ENCODE results near the gene PRDX3. TPM values are rescaled to one million over a fixed set of nuclear protein-coding genes. Genes with fewer than 3 reads are reported as not detected.

The PRDX3 gene
- polyA plus RNA-seq, 2 of the 4 experiments (the other 2 are of a cell fraction) = 432 to 673 TPM

DNA sequence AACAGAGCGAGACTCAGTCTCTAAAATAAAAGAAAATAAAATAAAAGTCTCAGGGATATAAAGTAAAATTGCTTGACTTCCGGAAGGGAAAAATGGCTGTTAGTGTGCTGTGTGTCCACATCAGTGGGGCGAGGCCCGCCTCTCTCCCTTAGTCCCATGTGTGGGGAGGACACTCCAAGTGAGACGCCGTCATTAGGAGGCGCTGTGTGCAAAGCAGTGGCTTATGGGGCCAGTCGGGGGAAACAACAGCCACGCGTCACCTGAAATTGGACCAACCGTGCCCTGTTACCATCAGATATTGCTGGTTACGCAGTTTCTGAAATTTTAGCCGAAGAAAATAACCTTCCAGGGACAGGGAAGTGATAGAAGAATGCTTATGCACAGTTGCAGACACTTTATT lies 28.9 kb downstream of the PRDX3 start:
- Histone ChIP-seq H3K4me2 (no peak overlapping the region), H3K27ac (no peak overlapping the region), H3K4me1 (peaks cover 6% of the 10 kb centered on the region; the same call in 1 of the 3 replicates), H3K9me3 (no peaks in the 10 kb centered on the region), H3K4me3 (no peak overlapping the region)
- CTCF ChIA-PET = no interaction called here
- WGBS (ENCODE audit: missing lambda C conversion rate) = 85% methylated on average over 13 of the region's 13 CpGs
- peak in 1 of 2 experiments; percentile 70; a peak in 3 of 6 replicates for ATAC-seq
- DNase-seq (ENCODE audit: low read depth in 1 of 2, low spot score in 1 of 2) = peak in 1 of 2 experiments; percentile 34
- POLR2A ChIA-PET = interaction anchor here (0.6 kb wide), 1 partner anchor 78 kb away, joined by 3 read pairs; no protein-coding TSS in a partner anchor
- peak in 1 of 2 experiments; percentile 38; a peak in 2 of 5 replicates for TF ChIP-seq RAD21 (conservative IDR thresholded peaks at IDR 0.05 in 1 of 2, IDR thresholded peaks at IDR 0.05 in 1 of 2)
- TF ChIP-seq ZNF302 (CRISPR knock-in tag; IDR thresholded peaks at IDR 0.05) = no peak
- TF ChIP-seq, protein P1, sequence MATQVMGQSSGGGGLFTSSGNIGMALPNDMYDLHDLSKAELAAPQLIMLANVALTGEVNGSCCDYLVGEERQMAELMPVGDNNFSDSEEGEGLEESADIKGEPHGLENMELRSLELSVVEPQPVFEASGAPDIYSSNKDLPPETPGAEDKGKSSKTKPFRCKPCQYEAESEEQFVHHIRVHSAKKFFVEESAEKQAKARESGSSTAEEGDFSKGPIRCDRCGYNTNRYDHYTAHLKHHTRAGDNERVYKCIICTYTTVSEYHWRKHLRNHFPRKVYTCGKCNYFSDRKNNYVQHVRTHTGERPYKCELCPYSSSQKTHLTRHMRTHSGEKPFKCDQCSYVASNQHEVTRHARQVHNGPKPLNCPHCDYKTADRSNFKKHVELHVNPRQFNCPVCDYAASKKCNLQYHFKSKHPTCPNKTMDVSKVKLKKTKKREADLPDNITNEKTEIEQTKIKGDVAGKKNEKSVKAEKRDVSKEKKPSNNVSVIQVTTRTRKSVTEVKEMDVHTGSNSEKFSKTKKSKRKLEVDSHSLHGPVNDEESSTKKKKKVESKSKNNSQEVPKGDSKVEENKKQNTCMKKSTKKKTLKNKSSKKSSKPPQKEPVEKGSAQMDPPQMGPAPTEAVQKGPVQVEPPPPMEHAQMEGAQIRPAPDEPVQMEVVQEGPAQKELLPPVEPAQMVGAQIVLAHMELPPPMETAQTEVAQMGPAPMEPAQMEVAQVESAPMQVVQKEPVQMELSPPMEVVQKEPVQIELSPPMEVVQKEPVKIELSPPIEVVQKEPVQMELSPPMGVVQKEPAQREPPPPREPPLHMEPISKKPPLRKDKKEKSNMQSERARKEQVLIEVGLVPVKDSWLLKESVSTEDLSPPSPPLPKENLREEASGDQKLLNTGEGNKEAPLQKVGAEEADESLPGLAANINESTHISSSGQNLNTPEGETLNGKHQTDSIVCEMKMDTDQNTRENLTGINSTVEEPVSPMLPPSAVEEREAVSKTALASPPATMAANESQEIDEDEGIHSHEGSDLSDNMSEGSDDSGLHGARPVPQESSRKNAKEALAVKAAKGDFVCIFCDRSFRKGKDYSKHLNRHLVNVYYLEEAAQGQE (IDR thresholded peaks at IDR 0.05) = no peak
- no peak for TF ChIP-seq ATOH8 (CRISPR knock-in tag; IDR thresholded peaks at IDR 0.05; ENCODE audit: low read depth)
- FAIRE-seq = no peak

DNA sequence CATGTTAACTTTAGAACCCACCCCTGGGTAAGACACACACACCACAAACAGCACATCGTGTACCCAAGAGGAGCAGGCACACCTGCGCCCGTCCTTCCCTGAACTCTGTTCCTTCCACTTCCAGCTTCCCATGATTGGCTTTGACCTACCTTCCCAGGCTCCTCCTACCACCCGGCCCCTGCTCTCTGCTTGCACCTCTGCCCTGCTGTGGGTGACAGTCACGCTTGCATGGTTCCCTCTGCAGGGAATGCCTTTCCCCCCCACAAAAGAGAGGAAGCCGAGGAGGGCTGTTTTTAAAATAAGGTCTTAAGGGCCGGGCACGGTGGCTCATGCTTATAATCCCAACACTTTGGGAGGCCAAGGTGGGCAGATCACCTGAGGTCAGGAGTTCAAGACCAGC lies 29.5 kb downstream of the PRDX3 start:
- Histone ChIP-seq H3K27ac (no peak overlapping the region), H3K4me1 (peaks cover 6% of the 10 kb centered on the region; the same call in 1 of the 3 replicates), H3K9me3 (no peaks in the 10 kb centered on the region), H3K4me3 (no peak overlapping the region), H3K4me2 (no peak overlapping the region)
- POLR2A ChIA-PET = interaction anchor here (0.6 kb wide), 2 partner anchors 12 to 77 kb away, joined by 3 read pairs; no protein-coding TSS in a partner anchor
- DNase-seq (ENCODE audit: low read depth in 1 of 2, low spot score in 1 of 2) = no peak
- 91% methylated on average over 8 of the region's 8 CpGs for WGBS (ENCODE audit: missing lambda C conversion rate)
- CTCF ChIA-PET = interaction anchor here (1.1 kb wide), 1 partner anchor 17 kb away, joined by 3 read pairs; the partner anchor contains the start of gene SFXN4
- TF ChIP-seq RAD21 (conservative IDR thresholded peaks at IDR 0.05 in 1 of 2, IDR thresholded peaks at IDR 0.05 in 1 of 2) (no peak), RCOR1 (IDR thresholded peaks at IDR 0.05; ENCODE audit: low read depth, low read length) (no peak), FOSL2 (IDR thresholded peaks at IDR 0.05) (no peak), FOSL2 (CRISPR knock-in tag; IDR thresholded peaks at IDR 0.05) (no peak), RARB (CRISPR knock-in tag; IDR thresholded peaks at IDR 0.05) (no peak), HEYL (CRISPR knock-in tag; IDR thresholded peaks at IDR 0.05) (no peak), GATA3 (IDR thresholded peaks at IDR 0.05; ENCODE audit: borderline replicate concordance) (no peak), NFE2L2 (conservative IDR thresholded peaks at IDR 0.05; ENCODE audit: low read length) (no peak)
- TF ChIP-seq, protein P2, sequence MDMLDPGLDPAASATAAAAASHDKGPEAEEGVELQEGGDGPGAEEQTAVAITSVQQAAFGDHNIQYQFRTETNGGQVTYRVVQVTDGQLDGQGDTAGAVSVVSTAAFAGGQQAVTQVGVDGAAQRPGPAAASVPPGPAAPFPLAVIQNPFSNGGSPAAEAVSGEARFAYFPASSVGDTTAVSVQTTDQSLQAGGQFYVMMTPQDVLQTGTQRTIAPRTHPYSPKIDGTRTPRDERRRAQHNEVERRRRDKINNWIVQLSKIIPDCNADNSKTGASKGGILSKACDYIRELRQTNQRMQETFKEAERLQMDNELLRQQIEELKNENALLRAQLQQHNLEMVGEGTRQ (IDR thresholded peaks at IDR 0.05) = no peak
- FAIRE-seq = no peak
- no peak for ATAC-seq

GRCh38 chr10:119143657-119144056 lies 35.0 kb downstream of the PRDX3 start:
- no peak for DNase-seq (ENCODE audit: low read depth in 1 of 2, low spot score in 1 of 2)
- WGBS (ENCODE audit: missing lambda C conversion rate) = 88% methylated on average over 10 of the region's 10 CpGs
- no peak for FAIRE-seq
- TF ChIP-seq CHD4 (IDR thresholded peaks at IDR 0.05; ENCODE audit: borderline replicate concordance) (no peak), ZSCAN20 (CRISPR knock-in tag; IDR thresholded peaks at IDR 0.05) (no peak), FOSB (CRISPR knock-in tag; IDR thresholded peaks at IDR 0.05) (no peak), BCL3 (IDR thresholded peaks at IDR 0.05) (no peak), RCOR1 (IDR thresholded peaks at IDR 0.05; ENCODE audit: low read depth, low read length) (no peak), HOXA7 (CRISPR knock-in tag; IDR thresholded peaks at IDR 0.05) (no peak), CBX2 (IDR thresholded peaks at IDR 0.05; ENCODE audit: borderline replicate concordance, low read depth) (no peak), JUN (IDR thresholded peaks at IDR 0.05) (no peak), EHF (CRISPR knock-in tag; IDR thresholded peaks at IDR 0.05) (no peak), GATA3 (IDR thresholded peaks at IDR 0.05; ENCODE audit: borderline replicate concordance) (no peak), PHF8 (IDR thresholded peaks at IDR 0.05; ENCODE audit: borderline replicate concordance, low read depth) (no peak), POLR2AphosphoS2 (conservative IDR thresholded peaks at IDR 0.05; ENCODE audit: low read length) (no peak)
- POLR2A ChIA-PET = no interaction called here
- Histone ChIP-seq H3K27ac (no peak overlapping the region), H3K4me1 (peaks cover 6% of the 10 kb centered on the region; the same call in 1 of the 3 replicates), H3K4me3 (no peak overlapping the region), H3K9me3 (no peaks in the 10 kb centered on the region), H3K4me2 (no peak overlapping the region)
- ATAC-seq = no peak
- CTCF ChIA-PET = no interaction called here

All from A549 (cell line).